HepG2 (cell line): Measurements from ENCODE around the gene TPX2. TPM values are rescaled to one million over a fixed set of nuclear protein-coding genes. Genes with fewer than 3 reads are reported as not detected.

ENCODE experiments used
- ARNTL ChIP-seq: sonication (generic); formaldehyde crosslinking; IDR thresholded peaks from 2 replicates; pipeline ENCODE4 v1.4.0; 2020; ENCODE audit warnings: mild to moderate bottlenecking, missing genetic modification reagents
- ATF7 ChIP-seq, 2 experiments: fragments of 450-650 bp in 1 of 2; sonication (generic) in 1 of 2; formaldehyde crosslinking in 1 of 2; IDR thresholded peaks; 2 replicates each; pipeline versions ENCODE4 v1.4.0 to v1.6.1; 2016 to 2020; ENCODE audit warnings: antibody characterized with exemption in 1 of 2, mild to moderate bottlenecking in 1 of 2, missing genetic modification reagents in 1 of 2
- CEBPG ChIP-seq: IDR thresholded peaks from 2 replicates; pipeline ENCODE4 v1.6.1; 2016
- DDIT3 ChIP-seq: sonication (generic); formaldehyde crosslinking; IDR thresholded peaks from 2 replicates; pipeline ENCODE4 v1.4.0; 2020; ENCODE audit warnings: mild to moderate bottlenecking, missing genetic modification reagents
- DNMT3B ChIP-seq: conservative IDR thresholded peaks from 2 replicates; pipeline ENCODE4 v1.6.1; 2016; ENCODE audit warnings: missing biosample characterization, control low read depth
- FOSL1 ChIP-seq: sonication (generic); formaldehyde crosslinking; IDR thresholded peaks from 2 replicates; pipeline ENCODE4 v1.9.0; 2021; ENCODE audit warnings: missing genetic modification reagents, borderline replicate concordance
- MAF1 ChIP-seq: sonication (generic); formaldehyde crosslinking; IDR thresholded peaks from 2 replicates; pipeline ENCODE4 v1.5.0; 2020; ENCODE audit warnings: missing genetic modification reagents, borderline replicate concordance
- MBNL3 ChIP-seq: fragments of 250-450 bp; sonication (Bioruptor Pico); conservative IDR thresholded peaks from 2 replicates; pipeline ENCODE4 v1.8.0; 2022; ENCODE audit warnings: mild to moderate bottlenecking, inconsistent platforms
- MED1 ChIP-seq: sonication (generic); formaldehyde crosslinking; IDR thresholded peaks from 2 replicates; pipeline ENCODE4 v1.4.0; 2020; ENCODE audit warnings: missing genetic modification reagents
- MTF1 ChIP-seq: sonication (generic); formaldehyde crosslinking; IDR thresholded peaks from 2 replicates; pipeline ENCODE4 v1.5.0; 2020; ENCODE audit warnings: missing genetic modification reagents
- MYNN ChIP-seq: sonication (generic); formaldehyde crosslinking; IDR thresholded peaks from 2 replicates; pipeline ENCODE4 v1.4.0; 2020; ENCODE audit warnings: mild to moderate bottlenecking, low read depth, missing genetic modification reagents
- PHF8 ChIP-seq: sonication (generic); formaldehyde crosslinking; IDR thresholded peaks from 2 replicates; pipeline ENCODE4 v1.5.0; 2020; ENCODE audit warnings: missing genetic modification reagents
- RNF2 ChIP-seq: fragments of 450-650 bp; conservative IDR thresholded peaks from 2 replicates; pipeline ENCODE4 v1.6.1; 2016; ENCODE audit warnings: low read depth
- SAFB2 ChIP-seq: sonication (generic); formaldehyde crosslinking; IDR thresholded peaks from 2 replicates; pipeline ENCODE4 v1.5.1; 2020; ENCODE audit warnings: missing genetic modification reagents, low read depth, mild to moderate bottlenecking, borderline replicate concordance
- SSRP1 ChIP-seq: IDR thresholded peaks from 2 replicates; pipeline ENCODE4 v1.6.1; 2016; ENCODE audit warnings: control low read depth
- ZBTB38 ChIP-seq: sonication (generic); formaldehyde crosslinking; IDR thresholded peaks from 2 replicates; pipeline ENCODE4 v1.5.1; 2020; ENCODE audit warnings: mild to moderate bottlenecking, missing genetic modification reagents
- ZIK1 ChIP-seq: sonication (generic); formaldehyde crosslinking; IDR thresholded peaks from 2 replicates; pipeline ENCODE4 v1.5.0; 2020; ENCODE audit warnings: mild to moderate bottlenecking, low read depth, missing genetic modification reagents, borderline replicate concordance
- ZNF292 ChIP-seq: sonication (generic); formaldehyde crosslinking; IDR thresholded peaks from 2 replicates; pipeline ENCODE4 v1.8.1; 2022; ENCODE audit warnings: mild to moderate bottlenecking, low read depth, missing genetic modification reagents, borderline replicate concordance
- ZNF781 ChIP-seq: sonication (generic); formaldehyde crosslinking; IDR thresholded peaks from 2 replicates; pipeline ENCODE4 v1.5.1; 2020; ENCODE audit warnings: borderline replicate concordance, mild to moderate bottlenecking, missing genetic modification reagents; ENCODE audit errors: not compliant biosample characterization
- ZSCAN12 ChIP-seq: sonication (generic); formaldehyde crosslinking; IDR thresholded peaks from 2 replicates; pipeline ENCODE4 v1.9.0; 2021; ENCODE audit warnings: mild to moderate bottlenecking, missing genetic modification reagents
- polyA plus RNA-seq, 8 experiments: library from polyadenylated mRNA; depleted of rRNA in 3 of 8; stranded (reverse) in 7 of 8; unstranded in 1 of 8; fragments of >200 nt; fragmentation: Illumina TruSeq in 4 of 8; extraction: Trizol in 4 of 8; gene quantifications; 2 replicates each; pipeline versions ENCODE4 v1.2.1 to v1.2.3, GENCODE V29; 2011 to 2016; ENCODE audit warnings: low read depth in 4 of 8, missing spikeins in 1 of 8, mixed read lengths in 1 of 8; ENCODE audit not compliant: insufficient read depth in 1 of 8
- total RNA-seq, 5 experiments: library from RNA; depleted of rRNA; stranded (reverse); fragments of >200 nt; fragmentation: Illumina TruSeq; extraction: Trizol; gene quantifications; 2 replicates each; pipeline ENCODE4 v1.2.3, GENCODE V29; 2016; ENCODE audit warnings: low read depth in 1 of 5
- TF ChIP-seq, protein P1 (sequence below): sonication (generic); formaldehyde crosslinking; IDR thresholded peaks from 2 replicates; pipeline ENCODE4 v1.4.0; 2020; ENCODE audit warnings: low read depth, mild to moderate bottlenecking, missing genetic modification reagents
- TF ChIP-seq, protein P2 (sequence below): IDR thresholded peaks from 2 replicates; pipeline ENCODE4 v1.4.0; 2020; ENCODE audit warnings: mild to moderate bottlenecking, missing genetic modification reagents
- TF ChIP-seq, protein P3 (sequence below): sonication (generic); formaldehyde crosslinking; IDR thresholded peaks from 2 replicates; pipeline ENCODE4 v1.4.0; 2020; ENCODE audit warnings: missing genetic modification reagents, borderline replicate concordance

Gene TPX2
- total and polyA plus RNA-seq, 2 of the 13 experiments (the other 11 are each of a cell fraction or from before 2014, with no cell fraction given), result 34.3 to 124 TPM

GRCh38 chr20:31694842-31695593 lies 44.1 kb upstream of the TPX2 start (continued):
- TF ChIP-seq ZIK1 (CRISPR knock-in tag), result no peak
- TF ChIP-seq, protein P1, sequence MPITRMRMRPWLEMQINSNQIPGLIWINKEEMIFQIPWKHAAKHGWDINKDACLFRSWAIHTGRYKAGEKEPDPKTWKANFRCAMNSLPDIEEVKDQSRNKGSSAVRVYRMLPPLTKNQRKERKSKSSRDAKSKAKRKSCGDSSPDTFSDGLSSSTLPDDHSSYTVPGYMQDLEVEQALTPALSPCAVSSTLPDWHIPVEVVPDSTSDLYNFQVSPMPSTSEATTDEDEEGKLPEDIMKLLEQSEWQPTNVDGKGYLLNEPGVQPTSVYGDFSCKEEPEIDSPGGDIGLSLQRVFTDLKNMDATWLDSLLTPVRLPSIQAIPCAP (CRISPR knock-in tag), result no peak
- no peak for TF ChIP-seq ATF7 (IDR thresholded peaks at IDR 0.05)
- TF ChIP-seq ATF7 (CRISPR knock-in tag; IDR thresholded peaks at IDR 0.05), result no peak
- TF ChIP-seq SSRP1 (CRISPR knock-in tag), result peak; percentile 67; the same call in 1 of the 2 replicates
- no peak for TF ChIP-seq ZSCAN12 (CRISPR knock-in tag)
- TF ChIP-seq DDIT3 (CRISPR knock-in tag), result no peak
- TF ChIP-seq MBNL3 (CRISPR knock-in tag), result no peak
- no peak for TF ChIP-seq ZBTB38
- TF ChIP-seq, protein P2, sequence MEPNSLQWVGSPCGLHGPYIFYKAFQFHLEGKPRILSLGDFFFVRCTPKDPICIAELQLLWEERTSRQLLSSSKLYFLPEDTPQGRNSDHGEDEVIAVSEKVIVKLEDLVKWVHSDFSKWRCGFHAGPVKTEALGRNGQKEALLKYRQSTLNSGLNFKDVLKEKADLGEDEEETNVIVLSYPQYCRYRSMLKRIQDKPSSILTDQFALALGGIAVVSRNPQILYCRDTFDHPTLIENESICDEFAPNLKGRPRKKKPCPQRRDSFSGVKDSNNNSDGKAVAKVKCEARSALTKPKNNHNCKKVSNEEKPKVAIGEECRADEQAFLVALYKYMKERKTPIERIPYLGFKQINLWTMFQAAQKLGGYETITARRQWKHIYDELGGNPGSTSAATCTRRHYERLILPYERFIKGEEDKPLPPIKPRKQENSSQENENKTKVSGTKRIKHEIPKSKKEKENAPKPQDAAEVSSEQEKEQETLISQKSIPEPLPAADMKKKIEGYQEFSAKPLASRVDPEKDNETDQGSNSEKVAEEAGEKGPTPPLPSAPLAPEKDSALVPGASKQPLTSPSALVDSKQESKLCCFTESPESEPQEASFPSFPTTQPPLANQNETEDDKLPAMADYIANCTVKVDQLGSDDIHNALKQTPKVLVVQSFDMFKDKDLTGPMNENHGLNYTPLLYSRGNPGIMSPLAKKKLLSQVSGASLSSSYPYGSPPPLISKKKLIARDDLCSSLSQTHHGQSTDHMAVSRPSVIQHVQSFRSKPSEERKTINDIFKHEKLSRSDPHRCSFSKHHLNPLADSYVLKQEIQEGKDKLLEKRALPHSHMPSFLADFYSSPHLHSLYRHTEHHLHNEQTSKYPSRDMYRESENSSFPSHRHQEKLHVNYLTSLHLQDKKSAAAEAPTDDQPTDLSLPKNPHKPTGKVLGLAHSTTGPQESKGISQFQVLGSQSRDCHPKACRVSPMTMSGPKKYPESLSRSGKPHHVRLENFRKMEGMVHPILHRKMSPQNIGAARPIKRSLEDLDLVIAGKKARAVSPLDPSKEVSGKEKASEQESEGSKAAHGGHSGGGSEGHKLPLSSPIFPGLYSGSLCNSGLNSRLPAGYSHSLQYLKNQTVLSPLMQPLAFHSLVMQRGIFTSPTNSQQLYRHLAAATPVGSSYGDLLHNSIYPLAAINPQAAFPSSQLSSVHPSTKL (CRISPR knock-in tag), result no peak
- TF ChIP-seq ZNF292 (CRISPR knock-in tag), result no peak
- no peak for TF ChIP-seq CEBPG (CRISPR knock-in tag)
- TF ChIP-seq, protein P3, sequence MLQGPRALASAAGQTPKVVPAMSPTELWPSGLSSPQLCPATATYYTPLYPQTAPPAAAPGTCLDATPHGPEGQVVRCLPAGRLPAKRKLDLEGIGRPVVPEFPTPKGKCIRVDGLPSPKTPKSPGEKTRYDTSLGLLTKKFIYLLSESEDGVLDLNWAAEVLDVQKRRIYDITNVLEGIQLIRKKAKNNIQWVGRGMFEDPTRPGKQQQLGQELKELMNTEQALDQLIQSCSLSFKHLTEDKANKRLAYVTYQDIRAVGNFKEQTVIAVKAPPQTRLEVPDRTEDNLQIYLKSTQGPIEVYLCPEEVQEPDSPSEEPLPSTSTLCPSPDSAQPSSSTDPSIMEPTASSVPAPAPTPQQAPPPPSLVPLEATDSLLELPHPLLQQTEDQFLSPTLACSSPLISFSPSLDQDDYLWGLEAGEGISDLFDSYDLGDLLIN (CRISPR knock-in tag), result no peak
- TF ChIP-seq DNMT3B (CRISPR knock-in tag), result 0 out of 2 replicates have a peak, but pooled peaks have one; percentile 65
- no peak for TF ChIP-seq RNF2
- TF ChIP-seq FOSL1 (CRISPR knock-in tag), result no peak
- no peak for TF ChIP-seq MTF1 (CRISPR knock-in tag)
- 0 out of 2 replicates have a peak, but pooled peaks have one; percentile 31 for TF ChIP-seq MYNN
- TF ChIP-seq ZNF781, result peak; percentile 78
- no peak for TF ChIP-seq PHF8 (CRISPR knock-in tag)
- no peak for TF ChIP-seq ARNTL (CRISPR knock-in tag)
- TF ChIP-seq MAF1, result no peak
- TF ChIP-seq SAFB2 (CRISPR knock-in tag), result peak; percentile 71; the same call in 1 of the 2 replicates
- TF ChIP-seq MED1 (CRISPR knock-in tag), result no peak
